GM23338 (cell line): ENCODE data around the gene CDK5R1.

Experiments used
- EZH2 ChIP-seq: fragments of 200-600 bp; sonication (generic); IDR thresholded peaks from one replicate; pipeline ENCODE4 v1.8.0; 2017; ENCODE audit warnings: antibody characterized with exemption, mild to moderate bottlenecking, low read depth; ENCODE audit not compliant: unreplicated experiment
- EZH2phosphoT487 ChIP-seq: fragments of 200-600 bp; sonication (generic); IDR thresholded peaks from one replicate; pipeline ENCODE4 v1.8.1; 2018; ENCODE audit warnings: antibody characterized with exemption; ENCODE audit not compliant: unreplicated experiment
- ZNF331 ChIP-seq: fragments of 250-450 bp; sonication (Bioruptor Pico); IDR thresholded peaks from 2 replicates; pipeline ENCODE4 v1.5.0; 2020; ENCODE audit warnings: low read depth, mild to moderate bottlenecking, moderate library complexity
- TF ChIP-seq, protein P1 (sequence below), 2 experiments: fragments of 200-600 bp in 1 of 2; sonication (generic) in 1 of 2; conservative IDR thresholded peaks; 2 replicates each; pipeline versions ENCODE4 v1.5.1 to v1.6.1; 2016 to 2017; ENCODE audit warnings: antibody characterized with exemption in 2 of 2, low read depth in 2 of 2, mild to moderate bottlenecking in 2 of 2, moderate library complexity in 1 of 2
- TF ChIP-seq, protein P2 (sequence below): IDR thresholded peaks from one replicate; pipeline ENCODE4 v1.6.1; 2018; ENCODE audit warnings: antibody characterized with exemption; ENCODE audit not compliant: unreplicated experiment

DNA sequence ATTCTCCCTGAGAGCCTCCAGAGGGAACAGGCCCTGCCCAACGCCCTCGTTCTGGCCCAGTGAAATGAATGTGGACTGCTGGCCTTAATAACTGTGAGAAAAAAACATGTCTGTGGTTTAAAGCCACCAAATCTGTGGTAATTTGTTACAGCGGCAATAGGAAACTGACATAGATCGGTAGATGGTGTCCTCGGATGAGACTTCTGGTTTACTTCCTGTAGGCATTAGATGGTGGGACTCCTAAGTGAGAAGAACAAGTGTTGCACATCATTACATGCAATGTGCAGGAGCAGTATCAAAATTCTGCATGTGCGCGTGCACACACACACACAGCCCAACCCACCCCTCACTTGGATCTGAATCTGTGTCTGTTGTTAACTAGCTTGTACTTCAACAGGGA is 42.0 kb downstream of the CDK5R1 start:
- TF ChIP-seq, protein P1, sequence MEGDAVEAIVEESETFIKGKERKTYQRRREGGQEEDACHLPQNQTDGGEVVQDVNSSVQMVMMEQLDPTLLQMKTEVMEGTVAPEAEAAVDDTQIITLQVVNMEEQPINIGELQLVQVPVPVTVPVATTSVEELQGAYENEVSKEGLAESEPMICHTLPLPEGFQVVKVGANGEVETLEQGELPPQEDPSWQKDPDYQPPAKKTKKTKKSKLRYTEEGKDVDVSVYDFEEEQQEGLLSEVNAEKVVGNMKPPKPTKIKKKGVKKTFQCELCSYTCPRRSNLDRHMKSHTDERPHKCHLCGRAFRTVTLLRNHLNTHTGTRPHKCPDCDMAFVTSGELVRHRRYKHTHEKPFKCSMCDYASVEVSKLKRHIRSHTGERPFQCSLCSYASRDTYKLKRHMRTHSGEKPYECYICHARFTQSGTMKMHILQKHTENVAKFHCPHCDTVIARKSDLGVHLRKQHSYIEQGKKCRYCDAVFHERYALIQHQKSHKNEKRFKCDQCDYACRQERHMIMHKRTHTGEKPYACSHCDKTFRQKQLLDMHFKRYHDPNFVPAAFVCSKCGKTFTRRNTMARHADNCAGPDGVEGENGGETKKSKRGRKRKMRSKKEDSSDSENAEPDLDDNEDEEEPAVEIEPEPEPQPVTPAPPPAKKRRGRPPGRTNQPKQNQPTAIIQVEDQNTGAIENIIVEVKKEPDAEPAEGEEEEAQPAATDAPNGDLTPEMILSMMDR (conservative IDR thresholded peaks at IDR 0.05; ENCODE audit: low read depth in 2 of 2) = no peak
- TF ChIP-seq, protein P2, sequence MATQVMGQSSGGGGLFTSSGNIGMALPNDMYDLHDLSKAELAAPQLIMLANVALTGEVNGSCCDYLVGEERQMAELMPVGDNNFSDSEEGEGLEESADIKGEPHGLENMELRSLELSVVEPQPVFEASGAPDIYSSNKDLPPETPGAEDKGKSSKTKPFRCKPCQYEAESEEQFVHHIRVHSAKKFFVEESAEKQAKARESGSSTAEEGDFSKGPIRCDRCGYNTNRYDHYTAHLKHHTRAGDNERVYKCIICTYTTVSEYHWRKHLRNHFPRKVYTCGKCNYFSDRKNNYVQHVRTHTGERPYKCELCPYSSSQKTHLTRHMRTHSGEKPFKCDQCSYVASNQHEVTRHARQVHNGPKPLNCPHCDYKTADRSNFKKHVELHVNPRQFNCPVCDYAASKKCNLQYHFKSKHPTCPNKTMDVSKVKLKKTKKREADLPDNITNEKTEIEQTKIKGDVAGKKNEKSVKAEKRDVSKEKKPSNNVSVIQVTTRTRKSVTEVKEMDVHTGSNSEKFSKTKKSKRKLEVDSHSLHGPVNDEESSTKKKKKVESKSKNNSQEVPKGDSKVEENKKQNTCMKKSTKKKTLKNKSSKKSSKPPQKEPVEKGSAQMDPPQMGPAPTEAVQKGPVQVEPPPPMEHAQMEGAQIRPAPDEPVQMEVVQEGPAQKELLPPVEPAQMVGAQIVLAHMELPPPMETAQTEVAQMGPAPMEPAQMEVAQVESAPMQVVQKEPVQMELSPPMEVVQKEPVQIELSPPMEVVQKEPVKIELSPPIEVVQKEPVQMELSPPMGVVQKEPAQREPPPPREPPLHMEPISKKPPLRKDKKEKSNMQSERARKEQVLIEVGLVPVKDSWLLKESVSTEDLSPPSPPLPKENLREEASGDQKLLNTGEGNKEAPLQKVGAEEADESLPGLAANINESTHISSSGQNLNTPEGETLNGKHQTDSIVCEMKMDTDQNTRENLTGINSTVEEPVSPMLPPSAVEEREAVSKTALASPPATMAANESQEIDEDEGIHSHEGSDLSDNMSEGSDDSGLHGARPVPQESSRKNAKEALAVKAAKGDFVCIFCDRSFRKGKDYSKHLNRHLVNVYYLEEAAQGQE = no peak
- TF ChIP-seq ZNF331 (CRISPR knock-in tag) (no peak), EZH2 (no peak), EZH2phosphoT487 (no peak)
